Posterior cingulate gyrus (tissue), 11 donors: Measurements from ENCODE around the gene CFAP77.

Source experiments
- DNase-seq, 10 donors: peaks; one replicate each; pipeline versions ENCODE4 v3.0.0 to v3.0.0-alpha.2; 2020 to 2021; ENCODE audit warnings: mixed read lengths in 3 of 10
- intact Hi-C: fragments of 100-400 bp; cut with DNase I; formaldehyde crosslinking; loops from one replicate; pipeline ENCODE4 v1.15.1; 2023

CFAP77 gene

GRCh38 chr9:132447346-132447745 lies 37.3 kb downstream of the CFAP77 start:
- DNase-seq = no peak
- intact Hi-C loops = no loop called here

GRCh38 chr9:132447902-132448301 lies 37.9 kb downstream of the CFAP77 start:
- DNase-seq = no peak
- intact Hi-C loops = no loop called here

GRCh38 chr9:132451276-132451675 lies 41.3 kb downstream of the CFAP77 start:
- intact Hi-C loops = no loop called here
- DNase-seq = no peak

GRCh38 chr9:132456241-132456640 lies 46.2 kb downstream of the CFAP77 start:
- intact Hi-C loops = no loop called here

GRCh38 chr9:132457504-132458236 lies 47.7 kb downstream of the CFAP77 start:
- intact Hi-C loops = no loop called here
- no peak for DNase-seq

More at GRCh38 chr9:132456241-132456640, 46.2 kb downstream of the CFAP77 start:
- no peak for DNase-seq

- no peak for DNase-seq
- intact Hi-C loops = no loop called here
Measured at GRCh38 chr9:132458432-132458831, 48.4 kb downstream of the CFAP77 start.

GRCh38 chr9:132459661-132460060 lies 49.6 kb downstream of the CFAP77 start:
- intact Hi-C loops = no loop called here
- no peak for DNase-seq

GRCh38 chr9:132460240-132460639 lies 50.2 kb downstream of the CFAP77 start:
- DNase-seq = no peak
- intact Hi-C loops = no loop called here

- no peak for DNase-seq
- intact Hi-C loops = no loop called here
Measured at GRCh38 chr9:132461281-132461896, 51.4 kb downstream of the CFAP77 start.

- DNase-seq = no peak
- intact Hi-C loops = no loop called here
Measured at GRCh38 chr9:132461971-132462370, 52.0 kb downstream of the CFAP77 start.

- intact Hi-C loops = no loop called here
- no peak for DNase-seq
Measured at GRCh38 chr9:132464547-132464946, 54.5 kb downstream of the CFAP77 start.

- no peak for DNase-seq
- intact Hi-C loops = no loop called here
Measured at GRCh38 chr9:132465131-132465635, 55.2 kb downstream of the CFAP77 start.

GRCh38 chr9:132472199-132472598 lies 62.2 kb downstream of the CFAP77 start:
- no peak for DNase-seq
- intact Hi-C loops = no loop called here

GRCh38 chr9:132472599-132472998 lies 62.6 kb downstream of the CFAP77 start:
- DNase-seq = no peak
- intact Hi-C loops = no loop called here

GRCh38 chr9:132474253-132474652 lies 64.2 kb downstream of the CFAP77 start:
- DNase-seq = no peak
- intact Hi-C loops = no loop called here

- intact Hi-C loops = no loop called here
Measured at GRCh38 chr9:132478353-132479050, 68.5 kb downstream of the CFAP77 start.

GRCh38 chr9:132479733-132480132 lies 69.7 kb downstream of the CFAP77 start:
- peak in 2 of 10 donors; percentile 50 to 59 for DNase-seq
- intact Hi-C loops = no loop called here

More at GRCh38 chr9:132478353-132479050, 68.5 kb downstream of the CFAP77 start:
- peak in 2 of 10 donors; percentile 18 to 59 for DNase-seq

GRCh38 chr9:132481053-132481849 lies 71.2 kb downstream of the CFAP77 start:
- intact Hi-C loops = no loop called here
- peak in 2 of 10 donors; percentile 49 to 55 for DNase-seq

GRCh38 chr9:132482196-132482813 lies 72.3 kb downstream of the CFAP77 start:
- DNase-seq = peak in 2 of 10 donors; percentile 21 to 44
- intact Hi-C loops = no loop called here

- peak in 2 of 10 donors; percentile 37 to 71 for DNase-seq
- intact Hi-C loops = no loop called here
Measured at GRCh38 chr9:132485393-132485792, 75.4 kb downstream of the CFAP77 start.
